ENCODE data around the gene MRPL22.

DNA sequence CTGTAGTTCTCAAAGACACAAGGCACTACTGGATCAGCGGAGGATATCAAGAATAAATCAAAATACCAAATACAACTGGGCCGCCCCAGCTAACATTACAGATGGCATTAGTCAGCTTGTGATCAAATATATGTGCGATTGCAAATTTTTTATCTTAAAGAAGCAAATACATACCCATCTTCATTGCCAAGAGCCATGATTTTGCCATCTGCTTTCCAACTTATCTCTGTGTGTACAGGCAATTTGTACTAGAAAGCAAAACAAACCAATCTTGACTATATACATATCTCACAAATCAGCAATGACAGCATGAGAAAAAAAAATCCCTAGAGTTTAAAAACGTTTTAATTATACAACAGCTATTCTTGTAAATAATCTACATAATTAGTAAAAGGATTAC, 23.1 kb upstream of the MRPL22 start:
- TF ChIP-seq, protein P1, sequence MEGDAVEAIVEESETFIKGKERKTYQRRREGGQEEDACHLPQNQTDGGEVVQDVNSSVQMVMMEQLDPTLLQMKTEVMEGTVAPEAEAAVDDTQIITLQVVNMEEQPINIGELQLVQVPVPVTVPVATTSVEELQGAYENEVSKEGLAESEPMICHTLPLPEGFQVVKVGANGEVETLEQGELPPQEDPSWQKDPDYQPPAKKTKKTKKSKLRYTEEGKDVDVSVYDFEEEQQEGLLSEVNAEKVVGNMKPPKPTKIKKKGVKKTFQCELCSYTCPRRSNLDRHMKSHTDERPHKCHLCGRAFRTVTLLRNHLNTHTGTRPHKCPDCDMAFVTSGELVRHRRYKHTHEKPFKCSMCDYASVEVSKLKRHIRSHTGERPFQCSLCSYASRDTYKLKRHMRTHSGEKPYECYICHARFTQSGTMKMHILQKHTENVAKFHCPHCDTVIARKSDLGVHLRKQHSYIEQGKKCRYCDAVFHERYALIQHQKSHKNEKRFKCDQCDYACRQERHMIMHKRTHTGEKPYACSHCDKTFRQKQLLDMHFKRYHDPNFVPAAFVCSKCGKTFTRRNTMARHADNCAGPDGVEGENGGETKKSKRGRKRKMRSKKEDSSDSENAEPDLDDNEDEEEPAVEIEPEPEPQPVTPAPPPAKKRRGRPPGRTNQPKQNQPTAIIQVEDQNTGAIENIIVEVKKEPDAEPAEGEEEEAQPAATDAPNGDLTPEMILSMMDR (conservative IDR thresholded peaks at IDR 0.05), result no peak
- TF ChIP-seq ZFX (IDR thresholded peaks at IDR 0.05), result no peak

All from C4-2B (cell line).